Mesenchymal stem cell (in vitro differentiated cells and primary cell): ENCODE results near the gene IL1R1.

Source experiments
- DNase-seq: peaks from one replicate; pipeline ENCODE4 v3.0.0-alpha.2; 2013
- H2AFZ ChIP-seq: one replicate; pipeline ENCODE4 v1.6.1; 2013; ENCODE audit warnings: low read depth, mild to moderate bottlenecking, control low read depth, inconsistent platforms, low read length, moderate library complexity
- H2AK5ac ChIP-seq: 2 replicates; pipeline ENCODE4 v1.6.1; 2013; ENCODE audit warnings: low read length, moderate library complexity, mild to moderate bottlenecking, inconsistent platforms; ENCODE audit not compliant: severe bottlenecking
- H2BK120ac ChIP-seq: one replicate; pipeline ENCODE4 v1.6.1; 2013; ENCODE audit warnings: low read depth, mild to moderate bottlenecking, inconsistent platforms, low read length, moderate library complexity
- H2BK12ac ChIP-seq, 2 experiments: one replicate each; pipeline ENCODE4 v1.6.1; 2013; ENCODE audit warnings: inconsistent platforms in 2 of 2, low read length in 2 of 2, mild to moderate bottlenecking in 2 of 2, moderate library complexity in 2 of 2, control low read depth in 1 of 2
- H2BK15ac ChIP-seq: one replicate; pipeline ENCODE4 v1.6.1; 2013; ENCODE audit warnings: mild to moderate bottlenecking, low read depth, inconsistent platforms; ENCODE audit not compliant: poor library complexity, severe bottlenecking
- H2BK5ac ChIP-seq: 2 replicates; pipeline ENCODE4 v1.6.1; 2013; ENCODE audit warnings: low read depth, mild to moderate bottlenecking, low read length, control low read depth, inconsistent platforms; ENCODE audit not compliant: poor library complexity, severe bottlenecking
- H3K14ac ChIP-seq, 2 experiments: one replicate each; pipeline ENCODE4 v1.6.1; 2013; ENCODE audit warnings: inconsistent platforms in 2 of 2, low read length in 2 of 2, control low read depth in 1 of 2, mild to moderate bottlenecking in 1 of 2, moderate library complexity in 1 of 2
- H3K18ac ChIP-seq, 2 experiments: one replicate each; pipeline ENCODE4 v1.6.1; 2013; ENCODE audit warnings: inconsistent platforms in 2 of 2, low read length in 2 of 2, control low read depth in 1 of 2, low read depth in 1 of 2, mild to moderate bottlenecking in 1 of 2
- H3K23ac ChIP-seq, 2 experiments: one replicate each; pipeline ENCODE4 v1.6.1; 2013; ENCODE audit warnings: inconsistent platforms in 2 of 2, low read length in 2 of 2, mild to moderate bottlenecking in 2 of 2, moderate library complexity in 2 of 2, control low read depth in 1 of 2
- H3K27ac ChIP-seq: 2 replicates; pipeline ENCODE4 v1.5.1; 2013; ENCODE audit warnings: mild to moderate bottlenecking, moderate library complexity, low read length, control low read depth, inconsistent platforms; ENCODE audit not compliant: poor library complexity, severe bottlenecking
- H3K27me3 ChIP-seq, 2 experiments: 2 replicates each; pipeline versions ENCODE4 v1.6.1 to v1.7.0; 2013; ENCODE audit warnings: low read length in 2 of 2, mild to moderate bottlenecking in 2 of 2, moderate library complexity in 2 of 2, control low read depth in 1 of 2, inconsistent platforms in 1 of 2; ENCODE audit not compliant: control insufficient read depth in 1 of 2, insufficient read depth in 1 of 2
- H3K36me3 ChIP-seq, 2 experiments: 2 replicates each; pipeline versions ENCODE4 v1.6.1 to v1.7.0; 2013; ENCODE audit warnings: low read length in 2 of 2, control low read depth in 1 of 2, inconsistent platforms in 1 of 2, low read depth in 1 of 2, mild to moderate bottlenecking in 1 of 2; ENCODE audit not compliant: insufficient read depth in 2 of 2, control insufficient read depth in 1 of 2
- H3K4ac ChIP-seq, 2 experiments: one replicate each; pipeline ENCODE4 v1.6.1; 2013; ENCODE audit warnings: inconsistent platforms in 2 of 2, low read length in 2 of 2, mild to moderate bottlenecking in 2 of 2, moderate library complexity in 2 of 2, control low read depth in 1 of 2, low read depth in 1 of 2
- H3K4me1 ChIP-seq: 2 replicates; pipeline ENCODE4 v1.6.1; 2013; ENCODE audit warnings: low read depth, low read length, control low read depth; ENCODE audit not compliant: control insufficient read depth, insufficient read depth
- H3K4me2 ChIP-seq: 2 replicates; pipeline ENCODE4 v1.6.1; 2013; ENCODE audit warnings: low read length, mild to moderate bottlenecking, inconsistent platforms; ENCODE audit not compliant: poor library complexity, severe bottlenecking
- H3K4me3 ChIP-seq, 2 experiments: 2 replicates each; pipeline versions ENCODE4 v1.5.1 to v1.7.0; 2013; ENCODE audit warnings: low read length in 2 of 2, mild to moderate bottlenecking in 2 of 2, control low read depth in 1 of 2, low read depth in 1 of 2; ENCODE audit not compliant: insufficient read depth in 1 of 2
- H3K79me1 ChIP-seq: replicated peaks from 2 replicates; pipeline ENCODE4 v1.6.1; 2013; ENCODE audit warnings: mild to moderate bottlenecking, control low read depth, low read length, inconsistent platforms; ENCODE audit not compliant: poor library complexity, severe bottlenecking
- H3K9ac ChIP-seq: 2 replicates; pipeline ENCODE4 v1.7.0; 2013; ENCODE audit warnings: mild to moderate bottlenecking, low read length, moderate library complexity
- H3K9me3 ChIP-seq: 2 replicates; pipeline ENCODE4 v1.7.0; 2013; ENCODE audit warnings: mild to moderate bottlenecking, low read length; ENCODE audit not compliant: control insufficient read depth
- H4K8ac ChIP-seq: one replicate; pipeline ENCODE4 v1.6.1; 2013; ENCODE audit warnings: inconsistent platforms, mild to moderate bottlenecking, low read length, moderate library complexity
- H4K91ac ChIP-seq: one replicate; pipeline ENCODE4 v1.6.1; 2013; ENCODE audit warnings: mild to moderate bottlenecking, low read length, inconsistent platforms
- WGBS: methylation state at CpG from one replicate; pipeline ENCODE4 v1.1.7; 2013; ENCODE audit warnings: mixed read lengths; 5-methylcytosine and 5-hydroxymethylcytosine counted together

IL1R1 gene

GRCh38 chr2:102139851-102140250, 2.7 kb upstream of the IL1R1 start:
- Histone ChIP-seq H3K9me3 (peaks cover 3% of the 10 kb centered on the region), H4K8ac (no peak overlapping the region), H3K27ac (no peak overlapping the region), H2BK15ac (no peak overlapping the region), H3K4me2 (no peak overlapping the region), H2BK5ac (no peak overlapping the region), H3K9ac (no peak overlapping the region), H3K4me3 (no peak overlapping the region), H3K79me1 (peaks cover 8% of the 10 kb centered on the region), H4K91ac (no peak overlapping the region), H3K4ac (no peak overlapping the region), H2BK12ac (no peak overlapping the region), H3K27me3 (no peaks in the 10 kb centered on the region), H3K4me1 (peaks cover 8% of the 10 kb centered on the region), H2AFZ (no peak overlapping the region), H3K36me3 (peaks cover 0 to 8% of the 10 kb centered on the region in 2 experiments), H3K23ac (no peak overlapping the region), H2AK5ac (no peak overlapping the region), H3K14ac (no peak overlapping the region), H3K18ac (no peak overlapping the region), H2BK120ac (no peak overlapping the region)
- DNase-seq: peak; percentile 54
- no CpG with 5 or more reads among the region's 1 CpG for WGBS

- H3K27ac ChIP-seq: no peak overlapping the region
- H3K4ac ChIP-seq: peak overlapping the region in 1 of 2 experiments; percentile 62
- H4K8ac ChIP-seq: no peak overlapping the region
- H2AFZ ChIP-seq: no peak overlapping the region
- no peak overlapping the region for H2BK15ac ChIP-seq
- H2BK5ac ChIP-seq: no peak overlapping the region
- H3K23ac ChIP-seq: peak overlapping the region in 1 of 2 experiments; percentile 79
- H4K91ac ChIP-seq: peak overlapping the region; percentile 12
- no peaks in the 10 kb centered on the region for H3K27me3 ChIP-seq
- H3K9ac ChIP-seq: peak overlapping the region; percentile 98
- peaks cover 8% of the 10 kb centered on the region for H3K9me3 ChIP-seq
- no peak overlapping the region for H3K4me2 ChIP-seq
- H2AK5ac ChIP-seq: no peak overlapping the region
- peaks cover 3 to 13% of the 10 kb centered on the region in 2 experiments for H3K36me3 ChIP-seq
- DNase-seq: peak; percentile 53
- peak overlapping the region; percentile 1 for H2BK120ac ChIP-seq
- H3K14ac ChIP-seq: peak overlapping the region in 1 of 2 experiments; percentile 63
- H3K79me1 ChIP-seq: peaks cover 8% of the 10 kb centered on the region
- H3K4me3 ChIP-seq: no peak overlapping the region
- H3K18ac ChIP-seq: peak overlapping the region; percentile 1 to 88
- peaks cover 8% of the 10 kb centered on the region for H3K4me1 ChIP-seq
- 98% methylated on average over 2 of the region's 2 CpGs for WGBS
- peak overlapping the region; percentile 2 to 94 for H2BK12ac ChIP-seq
These were observed 2.2 kb upstream of the IL1R1 start for GRCh38 chr2:102140377-102140776.

GRCh38 chr2:102141011-102141943, 1.3 kb upstream of the IL1R1 start:
- Histone ChIP-seq H3K14ac (no peak overlapping the region), H3K27me3 (no peaks in the 10 kb centered on the region), H2BK15ac (peak overlapping the region; percentile 75), H3K4me3 (peak overlapping the region in 1 of 2 experiments; percentile 83), H4K8ac (peak overlapping the region; percentile 66), H3K23ac (no peak overlapping the region), H3K18ac (peak overlapping the region; percentile 79 to 85), H3K4ac (peak overlapping the region; percentile 84 to 87), H3K4me2 (no peak overlapping the region), H3K9ac (peak overlapping the region; percentile 98), H3K9me3 (peaks cover 17% of the 10 kb centered on the region), H3K4me1 (peaks cover 8% of the 10 kb centered on the region), H3K79me1 (peaks cover 9% of the 10 kb centered on the region), H2AK5ac (no peak overlapping the region), H3K36me3 (peaks cover 7 to 22% of the 10 kb centered on the region in 2 experiments), H3K27ac (no peak overlapping the region), H2BK12ac (peak overlapping the region; percentile 41 to 95), H2BK120ac (peak overlapping the region; percentile 19), H2AFZ (no peak overlapping the region), H4K91ac (peak overlapping the region; percentile 74), H2BK5ac (no peak overlapping the region)
- DNase-seq: peak; percentile 95
- 63% methylated on average over 12 of the region's 15 CpGs for WGBS

- WGBS: 14% methylated on average over 35 of the region's 42 CpGs
- no peak overlapping the region for H3K27ac ChIP-seq
These were observed 393 bp downstream of the IL1R1 start for GRCh38 chr2:102142829-102143449.

More at GRCh38 chr2:102142829-102143449, 393 bp downstream of the IL1R1 start:
- peak overlapping the region; percentile 42 to 51 for H2BK12ac ChIP-seq
- peak overlapping the region; percentile 85 for H4K8ac ChIP-seq
- H3K4me1 ChIP-seq: peaks cover 8% of the 10 kb centered on the region
- H3K14ac ChIP-seq: peak overlapping the region in 1 of 2 experiments; percentile 98
- no peak overlapping the region for H2AFZ ChIP-seq
- H3K9ac ChIP-seq: peak overlapping the region; percentile 98
- peaks cover 33% of the 10 kb centered on the region for H3K9me3 ChIP-seq
- peak overlapping the region; percentile 57 to 69 for H3K4ac ChIP-seq
- H3K36me3 ChIP-seq: peaks cover 10 to 37% of the 10 kb centered on the region in 2 experiments
- peak; percentile 78 for DNase-seq
- peaks cover 14% of the 10 kb centered on the region for H3K79me1 ChIP-seq
- no peak overlapping the region for H2BK5ac ChIP-seq
- H3K4me2 ChIP-seq: peak overlapping the region; percentile 42
- peak overlapping the region; percentile 60 to 80 for H3K4me3 ChIP-seq
- H3K27me3 ChIP-seq: no peaks in the 10 kb centered on the region
- peak overlapping the region; percentile 94 for H2BK120ac ChIP-seq
- peak overlapping the region; percentile 96 to 97 for H3K18ac ChIP-seq
- H2BK15ac ChIP-seq: no peak overlapping the region
- peak overlapping the region in 1 of 2 experiments; percentile 63 for H3K23ac ChIP-seq
- no peak overlapping the region for H2AK5ac ChIP-seq
- H4K91ac ChIP-seq: peak overlapping the region; percentile 96
